GM21423 (cell line): ENCODE results near the gene PEX5.
"Not testable (repeated sequence)": the region's sequence is repeated elsewhere in the genome, so short reads cannot be mapped to it uniquely, and the experiment has no call there.

Experiments used
- ATAC-seq: cut with Tn5 transposase; IDR thresholded peaks from one replicate; pipeline ENCODE4 v1.9.1; 2021; ENCODE audit warnings: mild to moderate bottlenecking, moderate library complexity; ENCODE audit not compliant: unreplicated experiment

The PEX5 gene

DNA sequence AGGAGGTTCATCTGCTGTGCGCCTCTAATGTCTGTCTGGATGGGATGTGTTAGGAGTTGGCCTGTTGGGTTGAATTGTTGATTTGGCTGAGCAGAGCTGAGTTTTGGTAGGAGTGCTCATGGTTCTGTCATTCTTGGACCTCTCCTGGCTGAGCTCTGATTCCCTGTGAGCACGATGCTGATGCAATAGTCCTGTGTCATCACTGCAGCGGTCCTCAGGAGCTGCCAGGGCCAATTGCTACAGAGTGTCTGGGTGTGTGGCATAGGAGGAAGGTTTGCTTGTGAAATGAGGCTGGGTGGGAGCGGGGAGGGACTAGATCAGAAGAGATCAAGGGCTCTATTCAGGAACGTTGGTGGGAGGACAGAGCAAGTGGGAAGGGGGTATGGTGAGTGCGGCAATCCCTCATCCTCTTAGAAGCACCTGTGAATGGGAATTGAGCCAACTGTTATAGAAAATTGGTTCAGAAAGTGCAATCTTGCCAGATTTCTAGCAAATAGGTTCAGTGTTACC is 21.2 kb downstream of the PEX5 start:
- ATAC-seq = no peak

DNA sequence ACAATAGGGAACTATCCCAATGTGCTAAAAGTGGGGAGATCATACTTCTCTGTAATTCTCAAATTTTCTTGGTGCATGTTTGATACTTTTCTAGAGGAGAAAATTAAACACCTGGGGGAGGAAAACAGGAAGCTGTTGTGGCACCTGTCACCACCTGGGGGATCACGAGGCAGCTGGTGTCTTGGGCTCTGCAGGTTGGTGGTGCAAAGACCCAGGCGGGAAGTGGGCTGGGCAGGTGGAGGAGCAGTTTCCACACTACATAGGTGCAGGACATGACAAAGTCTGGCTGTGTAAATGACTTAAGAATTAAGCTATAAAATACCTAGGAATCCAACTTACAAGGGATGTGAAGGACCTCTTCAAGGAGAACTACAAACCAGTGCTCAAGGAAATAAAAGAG is 23.2 kb downstream of the PEX5 start:
- ATAC-seq = no peak

DNA sequence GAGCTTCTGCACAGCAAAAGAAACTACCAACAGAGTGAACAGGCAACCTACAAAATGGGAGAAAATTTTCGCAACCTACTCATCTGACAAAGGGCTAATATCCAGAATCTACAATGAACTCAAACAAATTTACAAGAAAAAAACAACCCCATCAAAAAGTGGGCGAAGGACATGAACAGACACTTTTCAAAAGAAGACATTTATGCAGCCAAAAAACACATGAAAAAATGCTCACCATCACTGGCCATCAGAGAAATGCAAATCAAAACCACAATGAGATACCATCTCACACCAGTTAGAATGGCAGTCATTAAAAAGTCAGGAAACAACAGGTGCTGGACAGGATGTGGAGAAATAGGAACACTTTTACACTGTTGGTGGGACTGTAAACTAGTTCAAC is 24.3 kb downstream of the PEX5 start:
- ATAC-seq = not testable (repeated sequence)

DNA sequence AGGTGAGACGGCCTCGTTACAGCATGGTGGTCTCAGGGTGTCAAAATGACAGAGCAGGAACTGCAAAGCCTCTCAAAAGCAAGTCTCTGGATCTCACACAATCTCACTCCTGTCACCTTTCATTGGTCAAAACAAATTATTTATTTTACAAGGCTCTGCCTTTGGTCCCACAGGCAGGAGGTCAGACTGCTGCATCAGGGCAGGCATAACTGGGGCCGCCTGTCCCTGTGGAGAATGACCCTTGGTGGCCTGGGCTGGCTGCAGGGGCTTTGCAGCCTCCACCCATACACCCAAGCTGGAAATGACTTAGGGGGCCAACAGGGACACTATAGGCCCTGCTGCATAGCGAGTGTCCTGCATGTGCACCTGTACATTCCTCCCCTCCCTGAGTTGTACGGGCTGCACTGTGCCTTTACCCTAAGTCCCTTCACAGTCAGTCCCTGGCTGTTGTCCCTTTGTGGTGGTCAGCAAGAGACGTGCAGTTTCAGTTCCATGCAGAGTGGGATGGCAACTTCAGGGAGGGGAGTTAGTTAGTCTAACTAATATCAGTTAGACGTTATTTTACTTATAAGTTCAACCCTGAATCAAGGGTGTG is 28.1 kb downstream of the PEX5 start:
- no peak for ATAC-seq

DNA sequence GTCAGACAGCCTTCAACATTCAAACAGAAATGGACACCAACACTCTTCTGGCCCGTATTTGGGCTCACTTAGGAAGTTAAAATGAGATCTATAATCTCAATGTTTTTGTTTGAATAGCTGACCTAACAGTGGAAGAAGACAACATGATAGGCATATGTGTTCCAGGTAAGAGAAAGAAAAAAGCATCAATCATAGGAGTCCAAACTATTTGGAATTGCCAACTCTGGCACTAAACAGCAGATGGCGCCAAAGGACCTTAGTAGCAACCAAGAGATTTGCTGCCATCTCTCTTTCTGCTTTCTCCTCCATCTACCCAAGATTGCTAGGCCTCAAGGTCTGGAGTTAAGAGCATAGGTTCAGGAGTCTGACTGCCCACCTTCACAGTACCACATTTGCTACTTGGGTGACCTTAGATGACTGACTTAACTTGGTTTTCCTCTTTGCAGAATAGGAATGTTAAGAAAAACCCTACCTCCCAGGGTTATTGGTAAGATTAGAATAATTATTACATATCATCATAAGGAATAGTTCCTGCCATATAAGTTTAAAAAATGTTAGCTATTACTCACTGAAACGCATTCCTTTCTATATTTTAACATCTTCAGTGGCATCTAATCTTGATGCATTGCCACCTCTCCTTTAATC is 30.2 kb downstream of the PEX5 start:
- peak; percentile 44 for ATAC-seq

DNA sequence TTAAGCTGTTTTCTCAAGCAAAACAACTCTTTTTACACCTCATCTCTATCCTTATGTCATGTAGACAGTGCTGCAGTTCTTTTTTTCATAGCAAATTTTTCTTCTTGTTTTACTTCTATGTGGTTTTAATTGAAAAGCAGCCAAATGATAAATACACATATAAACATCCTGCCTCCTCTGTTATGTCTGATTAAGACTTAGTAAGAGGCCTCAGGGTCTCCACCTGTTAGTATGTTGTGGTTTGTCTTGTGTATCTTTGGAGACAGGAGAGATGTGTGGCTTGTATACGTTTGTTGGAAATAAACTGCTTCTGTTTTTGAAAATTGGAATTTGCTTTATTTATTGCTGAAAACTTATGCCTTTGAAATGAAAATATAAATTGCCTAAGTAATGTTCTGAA is 32.0 kb downstream of the PEX5 start:
- ATAC-seq = no peak

DNA sequence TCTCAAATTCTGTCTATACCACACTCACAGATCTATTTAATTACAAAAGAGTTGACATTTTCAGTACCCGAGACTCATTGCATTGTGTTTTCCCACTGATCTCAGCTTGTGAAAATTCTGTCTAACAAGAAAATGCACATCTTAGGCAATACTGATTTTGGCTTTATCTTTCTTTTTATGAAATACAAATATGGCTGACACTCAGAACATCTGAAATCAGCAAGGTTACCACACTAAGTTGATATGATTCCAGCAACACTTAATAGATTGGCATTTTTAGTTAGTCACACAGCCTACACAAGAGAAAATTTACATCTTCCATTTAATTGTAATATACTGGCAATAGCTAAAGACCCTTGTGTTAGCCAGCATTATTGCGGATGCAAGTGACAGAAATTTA is 40.3 kb downstream of the PEX5 start:
- ATAC-seq = no peak

DNA sequence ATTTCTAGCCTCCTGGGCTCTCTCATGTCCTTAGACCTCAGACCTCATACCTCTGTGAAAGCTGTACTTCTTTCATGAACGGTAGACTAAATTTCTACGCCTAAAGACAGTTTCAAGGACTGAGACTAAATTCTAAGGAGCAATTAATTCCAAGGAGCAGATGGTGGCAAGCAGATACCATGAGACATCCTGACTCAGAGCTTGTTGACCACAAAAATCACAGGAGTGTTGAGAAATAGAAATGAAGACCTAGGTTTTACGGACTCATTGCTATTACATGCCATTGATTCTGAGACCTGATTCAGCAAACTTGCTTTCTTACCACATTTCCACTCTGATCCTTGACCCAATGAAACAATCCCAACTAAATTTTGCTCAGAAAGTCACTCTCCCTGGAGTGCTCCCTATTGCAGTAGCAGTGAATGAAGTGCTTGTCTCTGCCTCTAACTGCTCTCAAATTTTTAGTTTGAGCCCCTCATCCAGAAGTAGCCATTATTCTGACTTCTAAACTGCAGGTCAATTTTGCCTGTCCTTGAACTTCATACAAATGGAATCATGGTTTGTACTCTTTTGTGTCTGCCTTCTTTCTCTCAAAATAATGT is 52.0 kb downstream of the PEX5 start:
- ATAC-seq = no peak

DNA sequence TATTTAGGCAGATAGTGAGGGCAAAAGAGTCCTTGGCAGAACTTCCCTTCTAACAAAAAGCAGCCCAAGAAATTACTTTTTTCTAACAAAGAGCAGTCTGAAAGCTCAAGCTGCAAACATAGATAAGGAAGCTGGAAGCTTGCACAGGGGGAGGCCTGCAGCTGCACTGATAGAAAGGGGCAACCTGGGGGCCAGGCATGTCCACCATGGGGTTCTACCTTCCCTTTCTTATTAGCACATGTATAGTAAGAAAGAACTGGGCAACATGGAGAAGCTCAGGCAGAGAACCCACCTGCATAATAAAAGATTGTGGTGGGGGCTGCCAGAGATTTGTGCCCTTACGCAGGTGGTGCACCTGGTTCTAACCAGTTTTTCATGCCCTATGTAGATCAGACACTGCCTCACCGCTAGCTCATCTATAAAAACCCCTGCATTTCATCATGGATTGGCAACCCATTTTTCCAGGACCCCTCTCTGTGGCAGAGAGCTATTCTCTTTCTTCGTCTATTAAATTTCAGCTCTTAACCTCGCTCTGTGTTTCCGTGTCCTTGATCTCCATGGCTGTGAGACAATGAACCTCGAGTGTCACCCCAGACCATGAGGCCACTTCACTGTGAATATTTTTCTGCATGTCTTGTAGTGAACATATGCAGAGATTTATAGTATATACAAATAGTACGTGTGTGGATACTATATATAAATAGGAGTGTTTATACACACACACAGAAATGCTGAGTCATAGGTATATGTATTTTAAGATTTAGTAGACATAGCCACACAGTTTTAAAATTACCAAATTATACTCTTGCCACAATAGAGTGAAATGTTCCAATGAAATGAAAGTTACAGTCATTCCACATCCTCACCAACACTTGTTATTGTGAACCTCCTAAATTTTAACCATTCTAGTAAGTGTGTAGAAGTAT is 53.0 kb downstream of the PEX5 start:
- ATAC-seq = no peak

DNA sequence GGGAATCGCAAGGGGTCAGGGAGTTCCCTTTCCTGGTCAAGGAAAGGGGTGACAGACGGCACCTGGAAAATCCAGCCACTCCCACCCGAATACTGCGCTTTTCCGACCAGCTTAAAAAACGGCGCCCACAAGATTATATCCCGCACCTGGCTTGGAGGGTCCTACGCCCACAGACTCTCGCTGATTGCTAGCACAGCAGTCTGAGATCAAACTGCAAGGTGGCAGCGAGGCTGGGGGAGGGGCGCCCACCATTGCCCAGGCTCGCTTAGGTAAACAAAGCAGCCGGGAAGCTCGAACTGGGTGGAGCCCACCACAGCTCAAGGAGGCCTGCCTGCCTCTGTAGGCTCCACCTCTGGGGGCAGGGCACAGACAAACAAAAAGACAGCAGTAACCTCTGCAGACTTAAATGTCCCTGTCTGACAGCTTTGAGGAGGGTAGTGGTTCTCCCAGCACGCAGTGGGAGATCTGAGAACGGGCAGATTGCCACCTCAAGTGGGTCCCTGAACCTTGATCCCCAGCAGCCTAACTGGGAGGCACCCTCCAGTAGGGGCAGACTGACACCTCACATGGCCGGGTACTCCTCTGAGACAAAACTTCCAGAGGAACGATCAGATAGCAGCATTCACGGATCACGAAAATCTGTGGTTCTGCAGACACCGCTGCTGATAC is 62.0 kb downstream of the PEX5 start:
- ATAC-seq = not testable (repeated sequence)

DNA sequence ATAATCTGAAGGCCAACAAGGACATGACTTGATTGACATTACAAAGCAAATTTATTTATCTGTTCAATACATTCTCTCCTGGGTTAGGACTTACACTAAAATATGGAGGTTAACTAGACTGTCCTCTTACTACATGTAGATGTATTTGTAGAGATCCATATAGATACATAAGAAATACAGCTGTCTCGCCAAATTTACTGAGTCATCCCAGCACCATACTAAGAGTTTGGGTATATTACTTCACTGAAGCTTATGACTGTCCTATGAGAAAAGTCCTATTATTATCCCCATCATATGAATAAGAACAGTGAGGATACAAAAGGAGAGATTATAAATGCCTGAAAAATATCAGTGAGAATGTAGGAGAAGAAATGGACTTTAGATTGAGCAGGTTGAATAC is 69.6 kb downstream of the PEX5 start:
- no peak for ATAC-seq
